HCEC 1CT (cell line): ENCODE results near the gene NPY2R.

Source experiments
- DNase-seq: peaks from one replicate; pipeline ENCODE4 v3.0.0-alpha.2; 2017

The NPY2R gene

DNA sequence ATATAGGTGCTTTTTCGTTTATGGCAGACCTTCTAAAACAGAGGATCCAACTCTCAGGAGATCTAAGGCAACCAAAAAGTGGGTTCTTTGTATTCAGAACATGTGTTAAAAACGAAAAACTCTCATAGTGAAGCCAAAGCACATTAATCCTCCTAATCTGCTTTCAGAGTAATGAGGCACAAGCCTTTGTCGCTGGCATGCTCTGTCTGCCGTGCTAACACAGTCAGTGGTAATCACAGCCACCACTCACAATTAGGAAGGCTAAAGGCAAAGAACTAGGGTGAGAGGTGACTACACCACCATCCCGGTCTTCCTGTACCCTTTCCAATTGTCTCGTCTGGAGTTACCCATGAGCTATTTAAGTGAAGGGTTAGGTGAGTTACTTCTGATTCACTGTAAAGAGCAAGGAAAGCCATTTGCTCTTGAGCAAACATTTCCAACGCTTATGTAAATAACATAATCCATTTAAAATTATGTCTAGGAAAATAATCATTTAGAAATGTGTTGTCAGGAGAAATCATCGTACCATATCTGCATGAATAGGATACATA lies 40.7 kb downstream of the NPY2R start:
- no peak for DNase-seq

DNA sequence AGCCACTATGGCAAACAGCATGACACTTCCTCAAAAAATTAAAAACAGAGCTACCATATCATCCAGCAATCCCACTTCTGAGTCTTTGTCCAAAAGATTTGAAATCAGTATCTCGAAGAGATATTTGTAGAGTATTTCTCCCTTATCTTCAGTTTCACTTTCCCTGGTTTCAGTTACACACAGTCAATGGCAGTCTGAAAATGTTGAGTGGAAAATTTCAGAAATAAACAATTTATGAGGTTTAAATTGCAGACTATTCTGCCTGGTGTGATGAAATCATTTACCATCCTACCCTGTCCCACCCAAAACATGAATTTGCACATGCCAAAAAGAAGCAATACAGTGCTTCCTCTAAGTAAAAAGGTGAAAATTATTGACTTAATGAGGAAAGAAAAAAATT lies 43.9 kb downstream of the NPY2R start:
- DNase-seq = no peak

DNA sequence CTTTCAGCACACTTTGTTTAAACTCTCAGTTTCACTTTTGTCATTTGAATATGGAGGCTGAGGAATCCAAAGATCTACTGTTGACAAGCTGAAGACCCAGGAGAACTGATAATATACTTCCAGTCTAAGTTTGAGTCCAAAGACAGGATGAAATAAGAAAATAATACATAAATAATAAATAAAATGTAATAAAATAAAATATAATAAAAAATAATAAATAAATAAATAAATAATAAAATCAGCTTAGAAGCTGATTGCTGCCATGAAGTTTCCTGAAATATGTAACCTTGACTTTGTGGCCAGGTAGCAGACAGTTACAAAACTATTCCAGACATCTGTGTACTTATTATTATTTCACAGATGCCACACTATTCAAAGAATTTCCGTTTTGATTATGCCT lies 55.0 kb downstream of the NPY2R start:
- no peak for DNase-seq

DNA sequence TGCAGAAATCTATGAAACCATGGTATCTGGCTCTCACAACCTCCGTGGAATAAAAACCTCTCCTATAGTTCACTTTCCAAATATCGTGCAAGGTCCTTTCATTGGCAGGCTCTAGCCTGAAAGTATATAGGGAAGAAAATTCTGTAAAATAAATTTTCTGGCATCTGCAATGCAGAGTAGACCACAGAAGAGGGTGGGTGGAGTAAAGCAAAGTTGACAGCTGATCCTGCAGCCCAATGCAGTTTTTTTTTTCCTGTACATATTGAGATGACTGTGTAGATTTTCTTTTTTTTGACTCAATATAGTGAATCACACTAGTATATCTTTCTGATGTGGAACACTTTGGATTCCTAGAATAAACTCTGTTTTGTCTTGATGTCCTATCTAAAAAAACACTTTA lies 56.7 kb downstream of the NPY2R start:
- DNase-seq = no peak
